ENCODE measurements around the gene ITGA2B. TPM values are rescaled to one million over a fixed set of nuclear protein-coding genes. Genes with fewer than 3 reads are reported as not detected.

Gene ITGA2B
- total and polyA plus RNA-seq, 7 donors: 0.27 to 0.36 (median 0.34) TPM; not detected in 3

- WGBS, 2 donors: 37 to 79% methylated on average over 11 of the region's 11 CpGs
- no peak for DNase-seq
- Histone ChIP-seq H3K4me1 (peaks cover 0 to 7% (median 6%) of the 10 kb centered on the region in 4 donors), H3K27me3 (no peaks in the 10 kb centered on the region), H3K27ac (no peak overlapping the region), H3K4me3 (no peak overlapping the region), H3K36me3 (peaks cover 0 to 20% (median 15%) of the 10 kb centered on the region in 4 donors), H3K9me3 (no peaks in the 10 kb centered on the region)
- intact Hi-C loops (cut with DNase I): no loop called here
- no peak for TF ChIP-seq POLR2A (IDR thresholded peaks at IDR 0.05)
- TF ChIP-seq POLR2AphosphoS5 (IDR thresholded peaks at IDR 0.05): no peak
- no peak for TF ChIP-seq EP300 (IDR thresholded peaks at IDR 0.05)
- TF ChIP-seq CTCF (IDR thresholded peaks at IDR 0.05): no peak
Measured at GRCh38 chr17:44356241-44356640, 33.2 kb downstream of the ITGA2B start.

- WGBS, 2 donors: 84 to 86% methylated on average over 17 of the region's 17 CpGs
Measured at GRCh38 chr17:44355642-44356099, 33.8 kb downstream of the ITGA2B start.

GRCh38 chr17:44354582-44355561 is 34.6 kb downstream of the ITGA2B start:
- Histone ChIP-seq H3K4me1 (peaks cover 0 to 7% (median 6%) of the 10 kb centered on the region in 4 donors), H3K4me3 (peak overlapping the region in 2 of 4 donors; percentile 37 to 52), H3K36me3 (peaks cover 0 to 34% (median 26%) of the 10 kb centered on the region in 4 donors), H3K9me3 (no peaks in the 10 kb centered on the region), H3K27ac (no peak overlapping the region), H3K27me3 (no peaks in the 10 kb centered on the region)
- intact Hi-C loops (cut with DNase I): no loop called here
- DNase-seq: no peak
- WGBS, 2 donors: 36 to 44% methylated on average over 77 of the region's 77 CpGs
- TF ChIP-seq POLR2AphosphoS5 (IDR thresholded peaks at IDR 0.05) (no peak), CTCF (IDR thresholded peaks at IDR 0.05) (no peak), POLR2A (IDR thresholded peaks at IDR 0.05) (no peak), EP300 (IDR thresholded peaks at IDR 0.05) (no peak)

More at GRCh38 chr17:44355642-44356099, 33.8 kb downstream of the ITGA2B start:
- no peak for DNase-seq
- TF ChIP-seq EP300 (IDR thresholded peaks at IDR 0.05): no peak
- TF ChIP-seq CTCF (IDR thresholded peaks at IDR 0.05): no peak
- TF ChIP-seq POLR2A (IDR thresholded peaks at IDR 0.05): no peak
- TF ChIP-seq POLR2AphosphoS5 (IDR thresholded peaks at IDR 0.05): no peak
- no peaks in the 10 kb centered on the region for H3K27me3 ChIP-seq
- H3K4me3 ChIP-seq: no peak overlapping the region
- no peak overlapping the region for H3K27ac ChIP-seq
- H3K36me3 ChIP-seq: peaks cover 0 to 26% (median 20%) of the 10 kb centered on the region in 4 donors
- no peaks in the 10 kb centered on the region for H3K9me3 ChIP-seq
- peaks cover 0 to 7% (median 6%) of the 10 kb centered on the region in 4 donors for H3K4me1 ChIP-seq
- intact Hi-C loops (cut with DNase I): no loop called here

- no peaks in the 10 kb centered on the region for H3K27me3 ChIP-seq
- peaks cover 0 to 43% (median 29%) of the 10 kb centered on the region in 4 donors for H3K36me3 ChIP-seq
- TF ChIP-seq EP300 (IDR thresholded peaks at IDR 0.05) (no peak), POLR2A (IDR thresholded peaks at IDR 0.05) (no peak), POLR2AphosphoS5 (IDR thresholded peaks at IDR 0.05) (no peak)
- peak overlapping the region in 3 of 4 donors; percentile 37 to 52 (median 50) for H3K4me3 ChIP-seq
- H3K27ac ChIP-seq: peak overlapping the region in 3 of 4 donors; percentile 44 to 58 (median 53)
- WGBS, 2 donors: 16 to 27% methylated on average over 98 of the region's 98 CpGs
- intact Hi-C loops (cut with DNase I): no loop called here
- DNase-seq: no peak
- peaks cover 0 to 7% (median 6%) of the 10 kb centered on the region in 4 donors for H3K4me1 ChIP-seq
- H3K9me3 ChIP-seq: no peaks in the 10 kb centered on the region
Measured at GRCh38 chr17:44353672-44354331, 35.6 kb downstream of the ITGA2B start.
